ENCODE data around the gene NOS1AP. TPM values are rescaled to one million over a fixed set of nuclear protein-coding genes. Genes with fewer than 3 reads are reported as not detected.

Gene NOS1AP
- total and polyA plus RNA-seq, 9 of the 15 experiments (the other 6 are each of a cell fraction or from before 2014, with no cell fraction given): 0.07 to 1.5 (median 0.22) TPM

- Histone ChIP-seq H3K9ac (ENCODE audit: insufficient read depth in 1 of 2, low read depth in 2 of 2, low read length in 2 of 2) (no peak overlapping the region), H3K4me3 (no peak overlapping the region), H3K4me1 (replicated peaks in 1 of 2; ENCODE audit: control insufficient read depth in 2 of 2, insufficient read depth in 2 of 2, low read length in 2 of 2) (no peaks in the 10 kb centered on the region), H3K9me3 (replicated peaks; ENCODE audit: control insufficient read depth, insufficient read depth, low read depth, low read length) (no peaks in the 10 kb centered on the region), H3K4me2 (ENCODE audit: insufficient read depth, low read length) (no peak overlapping the region), H2AFZ (ENCODE audit: low read depth, low read length) (no peak overlapping the region), H3K9me1 (ENCODE audit: control insufficient read depth, insufficient read depth, low read length) (no peaks in the 10 kb centered on the region), H3K27ac (ENCODE audit: extremely low read depth, low read depth, low read length) (no peak overlapping the region), H4K20me1 (replicated peaks; ENCODE audit: control insufficient read depth, insufficient read depth, low read length) (no peaks in the 10 kb centered on the region), H3K79me2 (ENCODE audit: control insufficient read depth, insufficient read depth, low read length) (no peaks in the 10 kb centered on the region), H3K36me3 (ENCODE audit: control insufficient read depth, insufficient read depth, low read length) (no peaks in the 10 kb centered on the region), H3K27me3 (ENCODE audit: control insufficient read depth in 2 of 2, insufficient read depth in 2 of 2, low read length in 2 of 2) (peaks cover 0 to 7% of the 10 kb centered on the region in 2 experiments; a peak in 1 of 5 replicates)
- BruUV-seq (replicated peaks): no TSS peak
- FAIRE-seq (peak; percentile 85), ATAC-seq (peak; percentile 99), DNase-seq (ENCODE audit: extremely low read depth in 1 of 4, low spot score in 3 of 4) (peak; percentile 62 to 70 (median 65))
- 7% methylated on average over 3 of the region's 3 CpGs for WGBS (ENCODE audit: insufficient coverage, low coverage, missing lambda C conversion rate)
- intact Hi-C loops (cut with micrococcal nuclease) (loop anchor here (1.0 to 10.0 kb wide), 6 partner anchors 220 to 1119 kb away; partner anchors contain the start of gene UHMK1), in situ Hi-C loops (cut with MboI) (no loop called here)
- ChIA-PET POLR2A (interaction anchor here (0.6 to 1.1 kb wide), 3 partner anchors 63 to 576 kb away, joined by 3 to 4 read pairs (median 3); partner anchors contain the start of gene DDR2), CTCF (ENCODE audit: low intra/inter-chr PET ratio) (interaction anchor here (0.5 to 1.4 kb wide), 4 partner anchors 13 to 744 kb away, joined by 3 to 9 read pairs (median 5); no protein-coding TSS in a partner anchor)
- TF ChIP-seq, protein P1, sequence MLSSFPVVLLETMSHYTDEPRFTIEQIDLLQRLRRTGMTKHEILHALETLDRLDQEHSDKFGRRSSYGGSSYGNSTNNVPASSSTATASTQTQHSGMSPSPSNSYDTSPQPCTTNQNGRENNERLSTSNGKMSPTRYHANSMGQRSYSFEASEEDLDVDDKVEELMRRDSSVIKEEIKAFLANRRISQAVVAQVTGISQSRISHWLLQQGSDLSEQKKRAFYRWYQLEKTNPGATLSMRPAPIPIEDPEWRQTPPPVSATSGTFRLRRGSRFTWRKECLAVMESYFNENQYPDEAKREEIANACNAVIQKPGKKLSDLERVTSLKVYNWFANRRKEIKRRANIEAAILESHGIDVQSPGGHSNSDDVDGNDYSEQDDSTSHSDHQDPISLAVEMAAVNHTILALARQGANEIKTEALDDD (IDR thresholded peaks at IDR 0.05): no peak
- TF ChIP-seq ZFP1 (CRISPR knock-in tag; IDR thresholded peaks at IDR 0.05): no peak
- no peak for TF ChIP-seq SNRNP70 (optimal IDR thresholded peaks at IDR 0.05; ENCODE audit: low read depth, low read length)
- no peak for TF ChIP-seq NR1H2 (CRISPR knock-in tag; IDR thresholded peaks at IDR 0.05)
- 0 out of 2 replicates have a peak, but pooled peaks have one; percentile 27 for TF ChIP-seq ZNF24 (IDR thresholded peaks at IDR 0.05)
- TF ChIP-seq POLR3G (IDR thresholded peaks at IDR 0.05; ENCODE audit: extremely low read depth, insufficient read length, insufficient replicate concordance): no peak
- TF ChIP-seq, protein P2, sequence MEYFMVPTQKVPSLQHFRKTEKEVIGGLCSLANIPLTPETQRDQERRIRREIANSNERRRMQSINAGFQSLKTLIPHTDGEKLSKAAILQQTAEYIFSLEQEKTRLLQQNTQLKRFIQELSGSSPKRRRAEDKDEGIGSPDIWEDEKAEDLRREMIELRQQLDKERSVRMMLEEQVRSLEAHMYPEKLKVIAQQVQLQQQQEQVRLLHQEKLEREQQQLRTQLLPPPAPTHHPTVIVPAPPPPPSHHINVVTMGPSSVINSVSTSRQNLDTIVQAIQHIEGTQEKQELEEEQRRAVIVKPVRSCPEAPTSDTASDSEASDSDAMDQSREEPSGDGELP (CRISPR knock-in tag; IDR thresholded peaks at IDR 0.05; ENCODE audit: borderline replicate concordance): peak; percentile 96
- TF ChIP-seq RBFOX2 (IDR thresholded peaks at IDR 0.05; ENCODE audit: low read depth, low read length): no peak
- no peak for TF ChIP-seq MITF (IDR thresholded peaks at IDR 0.05)
- peak; percentile 77; the same call in 1 of the 2 replicates for TF ChIP-seq DEAF1 (CRISPR knock-in tag; IDR thresholded peaks at IDR 0.05)
- TF ChIP-seq E2F4 (CRISPR knock-in tag; IDR thresholded peaks at IDR 0.05; ENCODE audit: low read depth): no peak
- no peak for TF ChIP-seq E2F6 (IDR thresholded peaks at IDR 0.05; ENCODE audit: borderline replicate concordance in 1 of 2, extremely low read depth in 1 of 2, insufficient read depth in 1 of 2, insufficient read length in 1 of 2, low read depth in 1 of 2, low read length in 1 of 2, poor library complexity in 1 of 2, severe bottlenecking in 1 of 2)
- TF ChIP-seq PURB (CRISPR knock-in tag; IDR thresholded peaks at IDR 0.05; ENCODE audit: low read depth): no peak
These were observed 13.4 kb upstream of the NOS1AP start for GRCh38 chr1:162056043-162056442.
